Neuronal stem cell (in vitro differentiated cells): ENCODE data around the gene TBPL1.

Experiments used
- DNase-seq: peaks from one replicate; pipeline ENCODE4 v3.0.0-alpha.2; 2013; ENCODE audit warnings: low spot score
- H2AFZ ChIP-seq: one replicate; pipeline ENCODE4 v1.6.1; 2013; ENCODE audit warnings: mild to moderate bottlenecking, low read length, inconsistent platforms
- H2AK5ac ChIP-seq: 2 replicates; pipeline ENCODE4 v1.6.1; 2013; ENCODE audit warnings: low read depth, mild to moderate bottlenecking, inconsistent platforms, low read length, moderate library complexity, mixed read lengths
- H2BK120ac ChIP-seq: 2 replicates; pipeline ENCODE4 v1.6.1; 2013; ENCODE audit warnings: low read depth, mild to moderate bottlenecking, inconsistent platforms, low read length, moderate library complexity, mixed read lengths
- H2BK12ac ChIP-seq: one replicate; pipeline ENCODE4 v1.6.1; 2013; ENCODE audit warnings: low read length, inconsistent platforms
- H2BK15ac ChIP-seq: 2 replicates; pipeline ENCODE4 v1.6.1; 2013; ENCODE audit warnings: mild to moderate bottlenecking, low read length, inconsistent platforms, mixed read lengths
- H2BK5ac ChIP-seq: one replicate; pipeline ENCODE4 v1.6.1; 2013; ENCODE audit warnings: inconsistent platforms, mild to moderate bottlenecking, low read length, moderate library complexity
- H3K14ac ChIP-seq: one replicate; pipeline ENCODE4 v1.6.1; 2013; ENCODE audit warnings: low read length, inconsistent platforms
- H3K18ac ChIP-seq: 2 replicates; pipeline ENCODE4 v1.6.1; 2013; ENCODE audit warnings: low read length, inconsistent platforms
- H3K23ac ChIP-seq: 2 replicates; pipeline ENCODE4 v1.6.1; 2013; ENCODE audit warnings: low read depth, mild to moderate bottlenecking, mixed read lengths, low read length, inconsistent platforms; ENCODE audit not compliant: poor library complexity
- H3K27ac ChIP-seq: replicated peaks from 3 replicates; pipeline ENCODE4 v1.5.1; 2013; ENCODE audit warnings: low read length, inconsistent platforms
- H3K27me3 ChIP-seq, 3 experiments: 2 replicates each; pipeline ENCODE4 v1.6.1; 2013; ENCODE audit warnings: low read length in 3 of 3, mild to moderate bottlenecking in 2 of 3, inconsistent platforms in 1 of 3, low read depth in 1 of 3, mixed read lengths in 1 of 3, moderate library complexity in 1 of 3; ENCODE audit not compliant: control insufficient read depth in 3 of 3, insufficient read depth in 3 of 3
- H3K36me3 ChIP-seq, 2 donors: replicated peaks in 1 of 2; 2 replicates each; pipeline ENCODE4 v1.6.1; 2013; ENCODE audit warnings: low read length in 2 of 2; ENCODE audit not compliant: control insufficient read depth in 2 of 2, insufficient read depth in 2 of 2
- H3K4ac ChIP-seq: 2 replicates; pipeline ENCODE4 v1.6.1; 2013; ENCODE audit warnings: inconsistent platforms, mild to moderate bottlenecking, low read length, moderate library complexity
- H3K4me1 ChIP-seq, 2 donors: 1 replicate in 1 of 2; 2 replicates in 1 of 2; pipeline ENCODE4 v1.6.1; 2013; ENCODE audit warnings: low read length in 2 of 2, low read depth in 1 of 2; ENCODE audit not compliant: control insufficient read depth in 2 of 2, insufficient read depth in 1 of 2
- H3K4me2 ChIP-seq: one replicate; pipeline ENCODE4 v1.6.1; 2013; ENCODE audit warnings: mild to moderate bottlenecking, low read length, inconsistent platforms; ENCODE audit not compliant: insufficient read depth, poor library complexity, severe bottlenecking
- H3K4me3 ChIP-seq, 2 donors: 2 replicates each; pipeline ENCODE4 v1.5.1; 2013; ENCODE audit warnings: low read length in 2 of 2, mild to moderate bottlenecking in 2 of 2, inconsistent platforms in 1 of 2, moderate library complexity in 1 of 2
- H3K79me1 ChIP-seq: one replicate; pipeline ENCODE4 v1.6.1; 2013; ENCODE audit warnings: low read depth, mild to moderate bottlenecking, inconsistent platforms, low read length, moderate library complexity
- H3K9ac ChIP-seq: one replicate; pipeline ENCODE4 v1.6.1; 2013; ENCODE audit warnings: mild to moderate bottlenecking, low read depth, low read length, inconsistent platforms; ENCODE audit not compliant: poor library complexity
- H3K9me3 ChIP-seq, 2 donors: replicated peaks in 1 of 2; 2 replicates each; pipeline versions ENCODE3 to v1.6.1; 2013; ENCODE audit warnings: low read length in 2 of 2, mild to moderate bottlenecking in 2 of 2, inconsistent platforms in 1 of 2, low read depth in 1 of 2, mixed read lengths in 1 of 2, moderate library complexity in 1 of 2; ENCODE audit not compliant: control insufficient read depth in 2 of 2, insufficient read depth in 1 of 2
- H4K8ac ChIP-seq: one replicate; pipeline ENCODE4 v1.6.1; 2013; ENCODE audit warnings: low read depth, mild to moderate bottlenecking, inconsistent platforms, low read length, moderate library complexity
- H4K91ac ChIP-seq: one replicate; pipeline ENCODE4 v1.6.1; 2013; ENCODE audit warnings: low read length, low read depth, mild to moderate bottlenecking, inconsistent platforms; ENCODE audit not compliant: poor library complexity
- WGBS, 2 donors: extraction: QIAGEN DNeasy Blood & Tissue Kit; methylation state at CpG; one replicate each; pipeline ENCODE4 v1.1.7; 2013; ENCODE audit warnings: missing lambda C conversion rate in 2 of 2, mixed read lengths in 1 of 2; ENCODE audit not compliant: insufficient read length in 2 of 2, insufficient replicate concordance in 1 of 2; ENCODE audit errors: extremely low coverage in 2 of 2; 5-methylcytosine and 5-hydroxymethylcytosine counted together

The TBPL1 gene

DNA sequence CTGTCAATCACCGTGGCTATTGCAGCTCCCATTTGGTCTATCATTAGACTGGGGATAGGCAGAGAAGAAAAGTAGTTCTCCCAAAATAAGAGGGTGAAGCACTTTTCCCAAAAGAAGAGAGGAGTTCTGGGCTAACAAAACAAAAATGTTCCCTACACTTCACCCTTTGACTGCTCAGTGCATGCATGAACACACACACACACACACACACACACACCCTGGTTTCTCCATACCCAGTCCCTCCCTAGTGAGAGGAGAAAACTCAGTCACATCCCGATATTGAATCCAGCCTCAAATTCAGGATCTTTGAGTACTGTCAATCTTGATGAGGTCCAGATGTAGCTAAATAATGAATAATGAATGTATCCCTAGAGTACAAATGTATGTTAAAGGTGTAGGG is 4.6 kb upstream of the TBPL1 start:
- no peak overlapping the region for H2BK120ac ChIP-seq
- no peak overlapping the region for H4K8ac ChIP-seq
- H3K27ac ChIP-seq, result no peak overlapping the region
- H3K36me3 ChIP-seq, result no peaks in the 10 kb centered on the region
- no peak overlapping the region for H3K4me3 ChIP-seq
- H2BK5ac ChIP-seq, result no peak overlapping the region
- no peak overlapping the region for H2AFZ ChIP-seq
- H3K9ac ChIP-seq, result no peak overlapping the region
- no peak overlapping the region for H2BK12ac ChIP-seq
- H3K18ac ChIP-seq, result no peak overlapping the region
- H3K4me2 ChIP-seq, result no peak overlapping the region
- no peaks in the 10 kb centered on the region for H3K79me1 ChIP-seq
- no CpG with 5 or more reads among the region's 2 CpGs for WGBS, 2 donors
- no peak overlapping the region for H3K4ac ChIP-seq
- H3K27me3 ChIP-seq, result peaks cover 0 to 7% (median 0%) of the 10 kb centered on the region in 3 experiments
- no peak overlapping the region for H3K14ac ChIP-seq
- H4K91ac ChIP-seq, result no peak overlapping the region
- no peak overlapping the region for H2BK15ac ChIP-seq
- H3K9me3 ChIP-seq, result no peaks in the 10 kb centered on the region
- H2AK5ac ChIP-seq, result no peak overlapping the region
- DNase-seq, result no peak
- H3K23ac ChIP-seq, result no peak overlapping the region
- peaks cover 0 to 3% of the 10 kb centered on the region in 2 donors for H3K4me1 ChIP-seq

DNA sequence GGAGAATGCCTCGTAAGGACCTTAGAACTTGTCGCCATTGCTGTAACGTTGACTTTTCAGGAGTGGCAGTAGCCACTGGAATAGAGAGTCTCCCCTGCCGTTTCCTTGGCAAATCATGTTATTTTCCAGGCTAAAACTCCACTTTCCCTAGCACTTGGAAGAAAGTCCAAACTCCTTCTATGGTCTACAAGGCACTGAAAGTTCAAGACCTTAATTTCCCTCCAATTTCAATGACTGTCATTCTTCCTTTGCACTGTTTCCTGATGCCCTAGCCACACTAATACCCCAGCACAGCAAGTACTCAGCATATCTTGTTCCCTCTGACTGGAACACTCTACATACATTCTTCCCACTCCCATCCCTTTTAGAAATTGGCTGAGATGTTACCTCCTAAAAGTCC is 1.8 kb upstream of the TBPL1 start:
- H2AK5ac ChIP-seq, result no peak overlapping the region
- H3K14ac ChIP-seq, result no peak overlapping the region
- no peak overlapping the region for H2BK5ac ChIP-seq
- no peak overlapping the region for H2BK12ac ChIP-seq
- H4K8ac ChIP-seq, result no peak overlapping the region
- H3K79me1 ChIP-seq, result no peaks in the 10 kb centered on the region
- no peak overlapping the region for H4K91ac ChIP-seq
- H3K27me3 ChIP-seq, result peaks cover 0 to 7% (median 0%) of the 10 kb centered on the region in 3 experiments
- no peak overlapping the region for H3K9ac ChIP-seq
- H3K36me3 ChIP-seq, result no peaks in the 10 kb centered on the region
- H3K4ac ChIP-seq, result no peak overlapping the region
- no peak overlapping the region for H3K18ac ChIP-seq
- H3K4me3 ChIP-seq, result peak overlapping the region in 1 of 2 donors; percentile 57
- WGBS, 2 donors, result no CpG with 5 or more reads among the region's 4 CpGs
- no peaks in the 10 kb centered on the region for H3K9me3 ChIP-seq
- no peak overlapping the region for H2BK120ac ChIP-seq
- H3K4me2 ChIP-seq, result no peak overlapping the region
- H2BK15ac ChIP-seq, result no peak overlapping the region
- H3K23ac ChIP-seq, result no peak overlapping the region
- H2AFZ ChIP-seq, result peak overlapping the region; percentile 81
- peaks cover 3 to 17% of the 10 kb centered on the region in 2 donors for H3K4me1 ChIP-seq
- H3K27ac ChIP-seq, result no peak overlapping the region
- DNase-seq, result no peak

DNA sequence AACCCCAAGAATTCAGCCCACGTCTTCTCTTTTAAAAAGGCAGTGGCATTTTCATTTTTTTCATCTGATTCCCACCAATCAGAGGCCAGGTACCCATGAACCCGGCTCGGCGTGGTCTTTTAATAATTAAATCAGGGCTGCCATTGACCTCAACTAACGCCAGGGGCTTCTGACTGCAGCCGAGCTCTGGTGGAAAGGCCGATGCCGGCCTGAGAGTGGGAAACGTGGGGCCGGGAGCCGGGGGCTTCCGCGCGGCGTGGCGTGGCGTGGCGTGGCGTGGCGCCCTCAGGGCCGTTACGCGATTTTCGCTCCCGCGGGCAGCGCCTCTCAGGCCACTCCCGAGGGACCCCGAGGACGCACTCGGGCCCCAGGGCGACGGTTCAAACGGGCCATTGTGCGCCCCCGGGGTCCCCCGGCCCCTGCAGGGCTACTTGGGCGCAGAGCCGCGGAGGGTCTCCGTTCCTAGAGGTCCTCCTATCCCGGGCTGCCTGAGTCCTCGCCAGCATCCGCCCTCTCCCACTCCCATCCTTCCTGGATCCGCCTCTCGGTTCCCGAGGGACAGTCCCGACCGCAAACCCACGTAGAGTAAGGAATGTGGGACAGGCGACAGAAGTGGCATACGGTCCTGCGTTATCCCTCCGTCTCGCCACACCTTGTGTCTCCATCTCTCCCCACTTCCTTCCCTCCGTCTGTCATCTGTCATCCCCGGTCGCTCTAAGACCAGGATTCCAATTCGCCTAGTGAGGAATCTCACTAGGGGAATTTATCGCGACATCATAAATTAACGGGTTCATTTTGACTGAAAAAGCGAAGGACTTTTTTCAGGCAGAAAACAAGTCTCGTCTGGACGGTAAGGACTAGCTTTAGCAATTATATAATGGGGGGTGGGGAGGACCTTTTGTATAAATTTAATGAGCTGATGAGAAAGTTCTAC is 876 bp upstream of the TBPL1 start:
- H3K36me3 ChIP-seq, result no peaks in the 10 kb centered on the region
- WGBS, 2 donors, result no CpG with 5 or more reads among the region's 65 CpGs
- H3K4me3 ChIP-seq, result peak overlapping the region; percentile 57 to 90
- H3K27ac ChIP-seq, result no peak overlapping the region
- H3K4me2 ChIP-seq, result peak overlapping the region; percentile 90
- peak overlapping the region; percentile 48 for H3K23ac ChIP-seq
- peak overlapping the region; percentile 81 for H2AFZ ChIP-seq
- H4K8ac ChIP-seq, result no peak overlapping the region
- H3K14ac ChIP-seq, result peak overlapping the region; percentile 33
- H3K4me1 ChIP-seq, result peaks cover 3 to 17% of the 10 kb centered on the region in 2 donors
- no peak overlapping the region for H2BK15ac ChIP-seq
- H2AK5ac ChIP-seq, result peak overlapping the region; percentile 26
- no peak overlapping the region for H3K4ac ChIP-seq
- no peak overlapping the region for H2BK12ac ChIP-seq
- H3K9ac ChIP-seq, result peak overlapping the region; percentile 83
- H3K18ac ChIP-seq, result peak overlapping the region; percentile 90
- H3K27me3 ChIP-seq, result peaks cover 0 to 7% (median 0%) of the 10 kb centered on the region in 3 experiments
- DNase-seq, result peak; percentile 51
- no peak overlapping the region for H2BK120ac ChIP-seq
- peak overlapping the region; percentile 14 for H2BK5ac ChIP-seq
- H3K79me1 ChIP-seq, result no peaks in the 10 kb centered on the region
- no peak overlapping the region for H4K91ac ChIP-seq
- no peaks in the 10 kb centered on the region for H3K9me3 ChIP-seq

DNA sequence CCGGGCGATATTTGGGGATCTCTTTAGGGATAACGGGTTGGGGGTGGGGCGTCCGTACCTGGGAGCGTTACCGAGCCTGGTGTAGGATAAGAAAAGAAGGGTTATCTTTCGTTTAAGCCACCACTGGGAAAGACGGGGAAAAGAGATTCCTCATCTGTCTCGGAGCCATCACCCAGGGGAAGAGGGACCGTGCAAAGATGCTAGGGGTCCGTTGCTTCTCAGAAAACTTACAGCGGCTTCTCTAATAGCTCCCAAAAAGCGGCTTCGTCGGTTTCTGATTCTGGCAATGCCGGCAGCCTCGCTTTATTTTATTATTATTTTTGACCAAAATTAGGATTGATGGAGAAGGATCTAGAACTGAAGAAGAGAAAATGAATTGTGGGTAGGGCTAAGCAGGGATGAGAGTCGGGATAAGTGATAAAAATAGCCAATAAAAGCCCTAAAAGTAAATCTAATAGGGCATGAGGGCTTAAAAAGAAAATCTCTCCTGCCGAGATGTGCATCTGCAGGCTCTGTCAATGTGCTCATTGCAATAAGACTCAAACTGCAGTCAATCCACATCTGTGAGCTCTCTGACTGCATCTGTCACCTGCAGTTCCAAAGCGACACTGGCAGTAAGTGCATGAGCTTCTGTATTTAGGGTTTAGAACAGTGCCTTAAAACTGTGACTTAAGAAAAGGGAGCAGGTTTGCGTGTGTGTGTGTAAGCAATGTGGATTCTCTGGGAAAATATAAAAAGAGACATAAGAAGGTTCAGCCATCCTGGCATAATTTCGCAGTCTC is 801 bp downstream of the TBPL1 start:
- Histone ChIP-seq H2AFZ (peak overlapping the region; percentile 81), H3K4ac (no peak overlapping the region), H3K36me3 (no peaks in the 10 kb centered on the region), H2BK15ac (no peak overlapping the region), H3K9ac (peak overlapping the region; percentile 98), H3K14ac (no peak overlapping the region), H2AK5ac (peak overlapping the region; percentile 29), H3K18ac (peak overlapping the region; percentile 93), H4K91ac (no peak overlapping the region), H2BK120ac (no peak overlapping the region), H2BK12ac (no peak overlapping the region), H2BK5ac (no peak overlapping the region), H3K4me1 (peaks cover 3 to 17% of the 10 kb centered on the region in 2 donors), H3K79me1 (no peaks in the 10 kb centered on the region), H4K8ac (no peak overlapping the region), H3K23ac (no peak overlapping the region), H3K9me3 (no peaks in the 10 kb centered on the region), H3K4me2 (peak overlapping the region; percentile 63), H3K27me3 (peaks cover 0 to 2% (median 0%) of the 10 kb centered on the region in 3 experiments), H3K27ac (no peak overlapping the region), H3K4me3 (peak overlapping the region; percentile 57 to 95)
- no CpG with 5 or more reads among the region's 23 CpGs for WGBS, 2 donors
- DNase-seq, result no peak
